T47D (cell line): ENCODE results near the gene DUSP9.
"Not testable (repeated sequence)": the region's sequence is repeated elsewhere in the genome, so short reads cannot be mapped to it uniquely, and the experiment has no call there.

Source experiments
- DNase-seq, 2 experiments: peaks; one replicate each; pipeline versions ENCODE4 v3.0.0 to v3.0.0-alpha.2; 2011 to 2012; ENCODE audit warnings: low read depth in 1 of 2, low spot score in 1 of 2
- JUND ChIP-seq: IDR thresholded peaks from 2 replicates; pipeline ENCODE4 v1.6.1; 2012; ENCODE audit warnings: low read depth
- in situ Hi-C: cut with HindIII; loops from 2 replicates; pipeline ENCODE4 v1.10.0; 2016; ENCODE audit warnings: low sequenced_read_pairs, low pct_unique_long_range_greater_than_20kb

DUSP9 gene

DNA sequence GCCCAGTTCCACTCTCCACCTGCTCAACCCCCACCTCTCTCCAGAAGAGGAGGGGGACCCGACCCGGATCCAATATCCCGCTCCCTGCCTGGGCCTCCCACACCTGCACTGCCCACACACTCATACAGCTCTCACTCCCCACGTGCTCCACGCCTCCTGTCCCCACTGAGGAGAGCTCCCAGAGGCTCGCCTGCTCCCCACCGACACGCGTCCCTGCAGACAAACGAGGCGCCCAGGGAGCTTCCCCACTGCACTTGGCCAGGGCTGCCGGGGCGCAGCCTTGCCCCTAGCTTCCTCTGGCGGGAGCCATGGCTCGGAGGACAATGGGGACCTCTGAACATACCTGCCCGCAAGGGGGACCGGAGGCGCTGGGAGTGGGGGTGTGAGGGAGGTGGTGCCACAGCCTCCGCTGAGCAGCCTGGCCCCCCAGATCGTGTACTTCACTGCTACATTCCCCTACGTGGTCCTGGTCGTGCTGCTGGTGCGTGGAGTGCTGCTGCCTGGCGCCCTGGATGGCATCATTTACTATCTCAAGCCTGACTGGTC lies 45.7 kb downstream of the DUSP9 start:
- in situ Hi-C loops: no loop called here
- DNase-seq: no peak
- no peak for TF ChIP-seq JUND

DNA sequence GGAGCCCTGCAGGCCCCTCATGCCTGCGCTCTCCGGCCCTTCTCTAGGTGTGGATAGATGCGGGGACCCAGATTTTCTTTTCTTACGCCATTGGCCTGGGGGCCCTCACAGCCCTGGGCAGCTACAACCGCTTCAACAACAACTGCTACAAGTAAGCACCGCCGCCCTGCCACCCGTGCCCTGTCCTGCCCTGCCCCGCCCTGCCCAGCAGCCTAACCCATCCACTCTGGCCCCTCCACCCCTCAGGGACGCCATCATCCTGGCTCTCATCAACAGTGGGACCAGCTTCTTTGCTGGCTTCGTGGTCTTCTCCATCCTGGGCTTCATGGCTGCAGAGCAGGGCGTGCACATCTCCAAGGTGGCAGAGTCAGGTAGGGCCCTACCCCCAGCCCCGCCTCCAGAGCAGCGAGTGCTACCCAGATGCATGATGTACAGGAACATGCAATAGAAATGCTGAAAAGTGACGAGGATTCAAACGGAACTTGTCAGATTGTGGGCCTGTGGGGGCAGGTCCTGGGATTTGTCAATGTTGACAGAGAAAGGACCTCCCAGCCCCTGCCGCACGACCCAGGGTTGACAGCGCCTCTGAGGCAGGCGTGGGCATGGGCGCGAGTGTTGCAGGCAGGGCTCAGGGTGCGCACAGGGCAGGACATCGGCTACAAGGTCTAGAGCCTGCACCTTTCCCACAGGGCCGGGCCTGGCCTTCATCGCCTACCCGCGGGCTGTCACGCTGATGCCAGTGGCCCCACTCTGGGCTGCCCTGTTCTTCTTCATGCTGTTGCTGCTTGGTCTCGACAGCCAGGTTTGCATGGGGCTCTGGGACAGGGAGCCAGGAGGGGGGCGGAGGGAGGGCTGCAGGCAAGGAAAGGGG lies 46.4 kb downstream of the DUSP9 start:
- TF ChIP-seq JUND: no peak
- in situ Hi-C loops: no loop called here
- no peak for DNase-seq

DNA sequence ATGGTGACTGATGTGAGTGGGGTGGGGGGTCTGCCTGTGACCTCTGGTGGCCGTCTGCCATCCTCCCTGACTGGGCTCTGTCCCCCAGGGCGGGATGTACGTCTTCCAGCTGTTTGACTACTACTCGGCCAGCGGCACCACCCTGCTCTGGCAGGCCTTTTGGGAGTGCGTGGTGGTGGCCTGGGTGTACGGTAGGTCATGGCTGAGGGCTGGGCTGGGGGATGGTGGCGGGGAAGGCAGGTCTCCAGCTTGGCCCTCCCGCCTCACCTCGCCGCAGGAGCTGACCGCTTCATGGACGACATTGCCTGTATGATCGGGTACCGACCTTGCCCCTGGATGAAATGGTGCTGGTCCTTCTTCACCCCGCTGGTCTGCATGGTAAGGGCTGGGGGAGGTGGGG lies 47.3 kb downstream of the DUSP9 start:
- in situ Hi-C loops, DNase-seq: not testable (repeated sequence)

DNA sequence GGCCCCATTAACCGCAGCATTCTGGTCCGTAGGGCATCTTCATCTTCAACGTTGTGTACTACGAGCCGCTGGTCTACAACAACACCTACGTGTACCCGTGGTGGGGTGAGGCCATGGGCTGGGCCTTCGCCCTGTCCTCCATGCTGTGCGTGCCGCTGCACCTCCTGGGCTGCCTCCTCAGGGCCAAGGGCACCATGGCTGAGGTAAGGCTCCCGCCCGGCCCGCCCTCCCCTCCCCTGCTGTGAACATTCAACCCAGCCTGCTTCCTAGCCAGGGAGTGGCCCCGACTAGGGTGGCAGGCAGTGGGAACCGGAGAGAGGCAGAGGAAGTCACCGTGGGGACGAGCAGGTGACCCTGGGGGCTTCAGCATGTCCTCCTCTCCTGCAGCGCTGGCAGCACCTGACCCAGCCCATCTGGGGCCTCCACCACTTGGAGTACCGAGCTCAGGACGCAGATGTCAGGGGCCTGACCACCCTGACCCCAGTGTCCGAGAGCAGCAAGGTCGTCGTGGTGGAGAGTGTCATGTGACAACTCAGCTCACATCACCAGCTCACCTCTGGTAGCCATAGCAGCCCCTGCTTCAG lies 47.8 kb downstream of the DUSP9 start:
- TF ChIP-seq JUND: no peak
- DNase-seq: no peak
- in situ Hi-C loops: no loop called here

DNA sequence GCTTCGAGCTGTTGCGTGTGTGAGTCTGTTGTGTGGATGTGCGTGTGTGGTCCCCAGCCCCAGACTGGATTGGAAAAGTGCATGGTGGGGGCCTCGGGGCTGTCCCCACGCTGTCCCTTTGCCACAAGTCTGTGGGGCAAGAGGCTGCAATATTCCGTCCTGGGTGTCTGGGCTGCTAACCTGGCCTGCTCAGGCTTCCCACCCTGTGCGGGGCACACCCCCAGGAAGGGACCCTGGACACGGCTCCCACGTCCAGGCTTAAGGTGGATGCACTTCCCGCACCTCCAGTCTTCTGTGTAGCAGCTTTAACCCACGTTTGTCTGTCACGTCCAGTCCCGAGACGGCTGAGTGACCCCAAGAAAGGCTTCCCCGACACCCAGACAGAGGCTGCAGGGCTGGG lies 49.1 kb downstream of the DUSP9 start:
- in situ Hi-C loops: no loop called here
- TF ChIP-seq JUND: no peak
- no peak for DNase-seq

DNA sequence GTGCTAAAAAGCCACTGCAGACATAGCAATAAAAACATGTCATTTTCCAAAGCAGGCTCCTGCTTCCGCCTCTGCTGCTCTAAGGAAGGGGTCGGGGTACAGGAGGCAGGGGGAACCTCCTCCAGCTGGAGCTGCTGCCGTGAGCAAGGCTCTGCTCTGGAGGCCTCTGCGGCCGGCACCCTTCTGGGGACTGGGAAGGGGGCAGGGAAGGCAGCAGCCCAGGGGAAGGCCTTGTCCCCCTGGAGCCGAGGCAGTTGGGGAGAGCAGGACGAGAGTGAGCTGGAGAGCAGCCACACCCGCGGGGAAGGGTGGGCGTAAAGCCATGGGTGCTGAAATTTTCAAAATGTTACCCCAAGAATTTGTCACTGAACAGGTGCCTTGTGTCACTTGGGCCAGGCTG lies 49.5 kb downstream of the DUSP9 start:
- in situ Hi-C loops, DNase-seq: not testable (repeated sequence)

DNA sequence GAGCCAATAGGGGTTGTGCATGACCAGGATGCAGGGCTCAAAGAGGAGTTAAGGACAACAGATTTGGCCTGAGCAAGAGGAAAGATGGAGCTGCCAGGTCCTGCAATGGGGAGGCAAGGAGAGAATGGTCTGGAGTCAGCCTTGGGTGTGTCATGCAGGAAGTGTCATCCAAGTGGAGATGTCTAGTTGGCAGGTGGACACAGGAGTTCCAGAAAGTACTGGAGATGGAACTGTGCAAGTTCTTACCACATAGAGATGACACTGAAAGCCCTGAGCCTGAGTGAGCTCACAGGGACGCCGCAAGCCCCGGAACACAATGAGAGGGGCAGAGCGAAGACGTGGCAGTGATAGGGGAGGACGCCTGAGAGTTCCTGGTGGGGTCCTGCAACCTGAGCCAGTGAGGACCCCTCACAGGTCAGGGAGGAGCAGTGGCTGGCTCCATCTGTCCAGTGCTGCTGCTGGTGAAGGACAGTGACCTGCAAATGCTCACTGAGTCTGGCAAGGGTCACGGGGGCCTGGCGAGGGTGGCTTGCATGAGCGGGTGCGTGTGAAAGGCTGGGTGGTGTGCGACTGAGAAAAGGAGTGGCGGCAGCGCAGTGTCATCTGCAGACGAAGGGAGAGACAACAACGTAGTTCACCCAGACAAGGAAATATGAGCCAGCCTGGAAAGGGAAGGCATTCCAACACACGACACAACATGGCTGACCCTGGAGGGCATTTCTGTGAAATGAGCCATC lies 50.2 kb downstream of the DUSP9 start:
- DNase-seq, in situ Hi-C loops: not testable (repeated sequence)

DNA sequence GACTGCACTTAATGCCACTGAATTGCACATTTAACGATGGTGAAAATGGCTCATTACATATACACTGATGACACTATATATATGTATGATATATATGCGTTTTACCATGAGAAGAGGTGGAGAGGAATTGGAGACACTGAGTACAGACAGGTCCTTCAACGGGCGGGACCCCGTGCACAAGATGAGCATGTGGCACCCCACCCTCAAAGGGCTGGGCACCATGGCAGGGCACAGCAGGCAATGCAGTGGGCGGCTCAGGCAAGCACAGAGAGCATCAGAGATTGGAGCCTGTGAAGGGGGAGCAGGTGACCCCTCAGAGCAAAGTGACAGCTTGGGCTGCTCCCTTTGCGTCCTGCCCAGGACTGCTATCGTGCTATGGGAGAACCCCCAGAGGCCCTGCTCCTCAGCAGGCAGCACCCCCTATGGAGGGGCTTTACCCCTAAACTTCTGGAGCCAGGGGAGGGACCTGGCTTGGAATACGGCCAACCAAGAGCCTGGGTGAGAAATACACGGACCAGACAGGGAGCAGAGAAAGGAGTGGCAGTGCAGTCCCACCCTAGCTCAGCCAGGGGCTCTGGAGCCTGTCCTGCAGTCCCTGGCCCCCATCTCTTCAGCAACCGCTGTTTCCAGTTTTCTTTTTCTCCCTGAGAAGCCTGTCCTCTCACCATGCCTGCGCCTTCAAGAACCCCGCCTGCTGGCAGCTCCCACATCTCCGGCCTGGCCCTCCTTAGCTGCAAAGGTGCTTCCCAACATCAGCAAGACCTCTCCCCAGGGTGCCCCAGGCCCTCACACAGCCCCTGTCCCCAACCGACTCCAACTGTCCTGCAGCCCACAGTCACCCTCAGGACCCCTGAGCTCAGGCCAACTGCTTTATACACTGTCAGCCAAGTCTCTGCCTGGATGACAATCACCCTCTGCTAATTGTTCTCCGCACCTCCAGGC lies 51.2 kb downstream of the DUSP9 start:
- in situ Hi-C loops: no loop called here
- TF ChIP-seq JUND: no peak
- no peak for DNase-seq

DNA sequence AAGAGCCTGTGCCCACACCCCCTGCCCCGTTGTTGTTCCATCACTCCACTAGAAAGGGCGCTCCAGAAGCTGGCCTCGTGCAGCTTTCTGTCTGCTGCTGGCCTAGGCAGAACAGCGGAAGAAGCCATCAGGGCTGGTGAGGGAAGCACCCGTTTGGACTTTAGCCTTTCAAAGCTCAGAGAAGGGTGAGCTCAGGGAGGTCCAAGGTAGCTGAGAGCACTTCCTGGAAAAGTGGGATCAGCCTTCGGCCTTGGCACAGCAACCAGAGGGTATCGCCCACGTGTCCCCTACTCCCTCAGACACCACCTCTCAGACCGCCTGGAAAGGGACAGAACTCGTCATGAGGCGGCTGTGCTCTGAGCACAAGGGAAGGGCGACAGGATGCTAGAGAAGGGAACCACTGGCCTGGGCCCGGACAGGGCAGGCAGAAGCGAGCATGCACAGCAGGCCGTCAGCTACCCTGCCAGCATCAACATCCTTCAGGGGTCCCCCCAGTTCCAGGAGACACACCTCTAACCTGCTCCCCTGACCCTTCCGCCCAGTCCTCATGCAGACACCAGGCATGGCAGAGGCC lies 52.3 kb downstream of the DUSP9 start:
- DNase-seq: not testable (repeated sequence)

DNA sequence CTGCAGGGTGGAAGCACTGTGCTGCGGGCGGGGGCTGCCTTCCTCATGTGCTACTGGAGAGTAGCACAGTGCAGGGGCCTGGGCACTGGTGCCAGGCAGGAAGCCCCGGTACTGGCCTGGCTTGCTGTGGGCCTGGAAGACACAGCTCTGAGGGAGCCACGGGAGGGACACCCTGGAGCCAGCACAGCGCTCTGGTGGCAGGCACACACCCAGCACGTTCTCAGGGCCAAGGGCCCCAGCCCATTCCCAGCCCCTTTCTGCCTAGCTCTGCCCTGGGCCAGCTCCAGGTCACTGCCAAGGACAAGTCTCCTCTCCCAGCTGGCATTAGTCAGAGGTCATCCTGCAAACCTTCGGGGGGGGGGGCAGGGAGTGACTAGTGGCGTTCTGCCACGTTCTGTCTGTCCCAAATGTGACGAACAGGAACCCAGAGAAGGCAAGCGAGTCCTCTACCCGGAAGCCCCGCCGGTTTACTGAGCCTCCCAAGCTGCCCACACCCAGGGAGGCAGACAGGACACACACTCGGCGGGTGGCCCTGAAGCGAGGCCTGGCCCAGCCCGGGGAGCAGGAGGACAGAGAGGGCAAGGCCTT lies 52.9 kb downstream of the DUSP9 start:
- DNase-seq, in situ Hi-C loops: not testable (repeated sequence)

More for the DNA sequence above, 52.3 kb downstream of the DUSP9 start:
- in situ Hi-C loops: not testable (repeated sequence)

DNA sequence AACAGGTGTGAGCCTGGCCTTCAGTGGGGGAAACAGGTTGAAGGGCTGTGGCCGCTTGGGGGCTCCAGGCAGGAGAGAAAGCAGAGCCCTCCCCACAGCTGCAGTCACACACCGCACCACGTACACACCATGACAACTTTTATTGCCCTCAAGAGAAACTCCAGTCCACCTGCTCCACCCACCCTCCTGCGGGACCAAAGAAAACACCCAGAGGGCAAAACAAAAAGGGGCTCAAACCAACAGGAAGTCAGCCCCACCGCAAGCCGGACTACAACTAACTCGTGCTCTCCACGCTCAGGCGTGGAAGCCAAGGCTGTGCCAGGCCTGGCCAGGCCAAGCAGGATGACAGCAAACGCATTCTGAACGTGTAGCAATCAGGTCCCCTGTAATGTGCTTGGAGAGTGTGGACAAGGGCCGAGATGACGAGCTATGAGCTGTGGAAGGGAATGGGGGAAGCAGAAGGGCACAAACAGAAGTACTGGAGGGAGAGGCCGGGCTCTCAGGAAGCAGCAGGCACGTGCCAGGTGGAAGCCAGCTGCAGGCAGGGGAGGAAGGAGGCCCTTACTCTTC lies 53.5 kb downstream of the DUSP9 start:
- in situ Hi-C loops: no loop called here
- no peak for TF ChIP-seq JUND
- no peak for DNase-seq
